SJSA1 (cell line): ENCODE data around the gene PEX19. TPM values are rescaled to one million over a fixed set of nuclear protein-coding genes. Genes with fewer than 3 reads are reported as not detected.

ENCODE experiments used
- DNase-seq, 2 experiments: peaks; one replicate each; pipeline ENCODE4 v3.0.0-alpha.2; 2015 to 2020; ENCODE audit warnings: low spot score in 2 of 2, low read depth in 1 of 2
- H3K27ac ChIP-seq: fragments of 250-450 bp; sonication (Bioruptor Pico); 2 replicates; pipeline ENCODE4 v1.5.1; 2020; ENCODE audit warnings: mild to moderate bottlenecking, moderate library complexity
- H3K27me3 ChIP-seq: fragments of 250-450 bp; sonication (Bioruptor Pico); replicated peaks from 2 replicates; pipeline ENCODE4 v1.5.1; 2020; ENCODE audit warnings: mild to moderate bottlenecking, moderate library complexity
- H3K36me3 ChIP-seq: fragments of 250-450 bp; sonication (Bioruptor Pico); 2 replicates; pipeline ENCODE4 v1.5.1; 2020; ENCODE audit warnings: mild to moderate bottlenecking
- H3K4me1 ChIP-seq: fragments of 250-450 bp; sonication (Bioruptor Pico); replicated peaks from 2 replicates; pipeline ENCODE4 v1.6.1; 2021; ENCODE audit warnings: mild to moderate bottlenecking
- H3K4me3 ChIP-seq: fragments of 250-450 bp; sonication (Bioruptor Pico); 2 replicates; pipeline ENCODE4 v1.5.1; 2020; ENCODE audit warnings: mild to moderate bottlenecking
- H3K9me3 ChIP-seq: fragments of 250-450 bp; sonication (Bioruptor Pico); replicated peaks from 2 replicates; pipeline ENCODE4 v1.5.1; 2020; ENCODE audit warnings: mild to moderate bottlenecking
- total RNA-seq: library from RNA; depleted of rRNA; stranded (reverse); fragments of >200 nt; shearing (Covaris generic); gene quantifications from 2 replicates; pipeline ENCODE4 v1.2.3, GENCODE V29; 2014; rRNA removed

PEX19 gene, protein sequence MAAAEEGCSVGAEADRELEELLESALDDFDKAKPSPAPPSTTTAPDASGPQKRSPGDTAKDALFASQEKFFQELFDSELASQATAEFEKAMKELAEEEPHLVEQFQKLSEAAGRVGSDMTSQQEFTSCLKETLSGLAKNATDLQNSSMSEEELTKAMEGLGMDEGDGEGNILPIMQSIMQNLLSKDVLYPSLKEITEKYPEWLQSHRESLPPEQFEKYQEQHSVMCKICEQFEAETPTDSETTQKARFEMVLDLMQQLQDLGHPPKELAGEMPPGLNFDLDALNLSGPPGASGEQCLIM
- total RNA-seq = 51.9 and 61.0 TPM in 2 replicates

DNA sequence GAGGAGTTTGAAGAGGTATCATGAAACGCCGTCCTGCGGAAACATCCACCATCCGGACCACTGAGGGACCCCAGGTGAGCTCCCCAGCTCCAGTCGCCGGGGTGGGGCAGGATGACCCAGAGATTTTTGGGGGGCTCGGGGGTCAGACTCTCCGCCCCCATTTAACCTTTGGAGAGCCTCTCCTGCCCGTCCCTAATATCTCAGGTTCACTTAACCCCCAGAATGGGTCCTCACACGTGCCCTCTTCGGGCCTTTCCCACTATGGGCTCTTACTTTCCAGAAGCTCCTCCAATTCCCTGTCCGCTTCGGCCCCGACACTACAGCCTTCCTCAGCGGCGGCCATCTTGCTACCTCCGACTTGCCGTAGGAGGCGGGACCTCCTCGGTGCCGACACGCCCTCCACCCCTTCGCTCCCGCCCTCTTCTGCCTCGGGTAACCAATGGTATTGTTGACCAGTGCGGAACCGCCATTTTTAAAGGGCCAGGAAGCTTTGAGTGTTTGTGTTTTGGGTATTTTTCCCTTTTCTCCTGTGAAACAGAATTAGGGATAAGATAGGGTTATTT is at the start of gene PEX19:
Gene PEX19, minus strand, starts transcription at position 352 of the 563 bp plus-strand sequence. Its CDS starts 9 bp downstream, at position 343.
- no peaks in the 10 kb centered on the region for H3K9me3 ChIP-seq

DNA sequence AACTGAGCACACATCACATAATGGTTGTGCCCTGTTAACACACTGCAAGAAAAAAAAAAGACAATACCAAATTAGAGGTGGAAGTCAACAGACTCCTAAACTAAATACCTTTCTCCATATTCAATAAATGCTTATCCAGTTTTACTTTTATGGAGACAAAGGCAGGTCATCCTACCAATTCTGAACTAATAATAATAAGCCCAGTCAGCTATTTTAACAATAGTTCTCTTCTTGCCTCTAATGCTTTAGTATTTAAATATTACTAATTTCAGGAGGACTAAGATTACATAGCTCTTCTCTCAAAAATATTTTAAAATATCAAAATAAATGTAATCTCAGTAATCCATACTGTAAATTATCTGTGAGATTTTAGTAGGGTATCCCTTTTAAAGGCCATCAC is 47.6 kb upstream of the PEX19 start:
- Histone ChIP-seq H3K4me3 (no peak overlapping the region), H3K27ac (no peak overlapping the region), H3K4me1 (no peaks in the 10 kb centered on the region), H3K9me3 (no peaks in the 10 kb centered on the region), H3K36me3 (peaks cover 100% of the 10 kb centered on the region), H3K27me3 (no peaks in the 10 kb centered on the region)
- no peak for DNase-seq

More for the DNA sequence above, at the start of gene PEX19:
- Histone ChIP-seq H3K27ac (peak within 1 kb of the TSS; percentile 40), H3K27me3 (no peaks in the 10 kb centered on the region), H3K4me1 (peaks cover 8% of the 10 kb centered on the region), H3K36me3 (peaks cover 50% of the 10 kb centered on the region), H3K4me3 (peak within 1 kb of the TSS; percentile 65)
- peak; percentile 91 to 96 for DNase-seq

DNA sequence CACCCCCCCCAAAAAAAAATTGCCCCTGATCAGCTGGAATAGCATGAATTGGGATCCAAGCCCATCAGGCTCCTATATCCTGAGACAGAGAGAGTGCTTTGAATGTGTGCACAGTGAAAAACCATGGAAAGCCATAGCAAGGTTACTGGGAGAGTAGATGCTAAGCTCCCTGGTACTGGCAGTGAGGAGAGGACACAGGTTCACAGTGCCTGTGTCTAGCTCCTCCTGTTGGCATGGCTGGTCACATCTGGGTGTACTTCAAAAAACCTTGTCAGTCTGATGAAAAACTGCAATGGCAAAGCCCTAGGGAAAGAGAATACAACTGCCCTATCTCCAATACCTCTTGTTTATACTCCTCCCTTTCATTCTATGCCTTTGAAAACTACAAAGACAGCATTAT is 45.2 kb upstream of the PEX19 start:
- H3K4me1 ChIP-seq = no peaks in the 10 kb centered on the region
- peaks cover 97% of the 10 kb centered on the region for H3K36me3 ChIP-seq
- H3K27me3 ChIP-seq = no peaks in the 10 kb centered on the region
- no peaks in the 10 kb centered on the region for H3K9me3 ChIP-seq
- no peak overlapping the region for H3K4me3 ChIP-seq
- DNase-seq = no peak
- no peak overlapping the region for H3K27ac ChIP-seq

DNA sequence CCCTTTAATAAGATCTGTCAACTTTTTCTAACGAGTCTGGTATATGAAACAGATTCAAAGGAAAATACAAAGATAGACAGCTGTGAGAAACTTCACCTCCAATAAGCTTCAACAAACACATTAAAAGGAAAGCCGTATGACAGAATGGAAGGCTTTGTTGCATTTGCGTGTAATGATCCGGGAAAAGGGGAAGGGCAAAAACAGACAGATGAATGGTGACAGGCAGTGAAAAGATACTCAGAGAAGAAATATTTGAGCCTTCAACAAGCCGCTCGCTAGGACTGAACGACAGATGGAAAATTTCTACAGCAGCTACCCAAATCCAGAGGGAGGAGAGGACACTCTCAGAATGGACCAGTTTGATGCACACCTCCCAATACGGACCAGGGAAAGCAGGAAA is 43.3 kb upstream of the PEX19 start:
- Histone ChIP-seq H3K36me3 (peaks cover 94% of the 10 kb centered on the region), H3K27ac (no peak overlapping the region)

DNA sequence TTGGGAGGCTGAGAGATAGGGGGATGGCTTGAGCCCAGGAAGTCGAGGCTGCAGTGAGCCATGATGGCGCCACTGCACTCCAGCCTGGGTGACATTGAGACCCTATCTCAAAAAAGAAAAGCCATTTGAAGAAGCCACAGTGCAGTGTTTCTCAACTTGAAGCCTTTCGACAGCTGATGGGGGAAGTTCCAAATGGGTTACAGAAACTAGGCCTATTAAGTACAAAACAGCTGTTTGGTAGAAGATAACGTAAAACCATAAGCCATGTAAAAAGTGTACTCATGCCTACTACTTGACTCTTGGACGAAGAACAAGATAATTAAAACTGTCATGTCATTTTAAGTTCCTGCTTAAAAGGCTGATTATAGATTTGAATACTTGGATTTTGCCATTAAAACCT is 41.5 kb upstream of the PEX19 start:
- DNase-seq = no peak
- H3K9me3 ChIP-seq = no peaks in the 10 kb centered on the region
- peaks cover 94% of the 10 kb centered on the region for H3K36me3 ChIP-seq
- H3K27me3 ChIP-seq = no peaks in the 10 kb centered on the region
- H3K4me1 ChIP-seq = no peaks in the 10 kb centered on the region
- no peak overlapping the region for H3K27ac ChIP-seq
- no peak overlapping the region for H3K4me3 ChIP-seq

More for the DNA sequence above, 43.3 kb upstream of the PEX19 start:
- H3K4me1 ChIP-seq = no peaks in the 10 kb centered on the region
- no peaks in the 10 kb centered on the region for H3K9me3 ChIP-seq
- no peak for DNase-seq
- no peaks in the 10 kb centered on the region for H3K27me3 ChIP-seq
- H3K4me3 ChIP-seq = no peak overlapping the region

DNA sequence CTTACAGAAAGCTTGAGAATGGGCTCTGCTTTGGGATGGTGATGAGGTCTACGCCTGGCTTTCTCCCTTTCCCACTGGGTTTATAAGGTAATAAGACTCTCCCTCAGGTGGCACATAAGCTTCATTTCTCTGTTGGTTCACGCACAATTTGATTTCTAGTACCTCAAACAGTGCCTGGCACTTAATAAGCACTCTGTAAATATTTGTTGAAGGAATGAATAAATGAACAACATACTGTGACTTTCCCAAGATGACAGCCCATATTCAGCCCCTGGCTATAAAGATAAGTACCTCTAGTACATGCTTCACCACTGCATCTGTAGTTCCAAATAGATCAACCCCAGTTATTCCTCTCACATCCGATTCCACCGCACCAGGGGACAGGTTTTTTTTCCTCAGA is 40.3 kb upstream of the PEX19 start:
- H3K36me3 ChIP-seq = peaks cover 91% of the 10 kb centered on the region

DNA sequence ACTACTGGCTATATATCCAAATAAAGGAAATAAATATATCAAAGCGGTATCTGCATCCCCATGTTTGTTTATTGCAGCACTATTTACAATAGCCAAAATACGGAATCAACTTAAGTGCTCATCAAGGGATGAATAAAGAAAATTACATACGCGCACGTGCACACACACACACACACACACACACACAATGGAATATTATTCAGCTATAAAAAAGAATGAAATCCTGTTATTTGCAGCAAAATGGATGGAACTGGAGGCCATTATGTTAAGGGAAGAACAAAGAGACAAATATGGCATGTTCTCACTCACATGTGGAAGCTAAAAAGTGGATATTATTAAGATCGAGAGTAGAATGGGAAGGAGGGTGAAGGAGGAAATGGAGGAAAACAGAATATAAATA is 37.9 kb upstream of the PEX19 start:
- H3K36me3 ChIP-seq = peaks cover 80% of the 10 kb centered on the region
- DNase-seq = no peak
- H3K4me3 ChIP-seq = no peak overlapping the region
- H3K4me1 ChIP-seq = no peaks in the 10 kb centered on the region
- no peaks in the 10 kb centered on the region for H3K27me3 ChIP-seq
- H3K9me3 ChIP-seq = no peaks in the 10 kb centered on the region
- H3K27ac ChIP-seq = no peak overlapping the region

More for the DNA sequence above, 40.3 kb upstream of the PEX19 start:
- no peaks in the 10 kb centered on the region for H3K9me3 ChIP-seq
- no peak overlapping the region for H3K27ac ChIP-seq
- no peak overlapping the region for H3K4me3 ChIP-seq
- H3K27me3 ChIP-seq = no peaks in the 10 kb centered on the region
- no peaks in the 10 kb centered on the region for H3K4me1 ChIP-seq
- no peak for DNase-seq

DNA sequence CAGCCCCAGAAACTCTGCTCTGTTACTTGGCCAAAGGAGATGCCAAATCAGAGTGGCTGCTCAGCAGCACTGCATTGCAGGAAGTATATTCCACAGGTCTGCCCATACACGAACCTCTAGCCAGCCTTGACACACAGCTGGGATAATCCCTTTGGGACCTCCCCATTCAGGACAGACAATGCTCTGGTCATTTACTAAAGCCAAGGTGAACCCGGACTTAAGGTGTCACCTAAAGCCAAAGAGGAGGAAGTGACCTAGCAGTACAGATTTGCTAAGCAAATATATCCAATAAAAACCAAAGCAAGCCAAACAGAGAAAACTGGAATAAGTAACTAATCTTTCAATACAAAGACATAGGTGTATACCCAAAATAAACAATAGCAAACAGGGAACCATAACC is 30.4 kb upstream of the PEX19 start:
- DNase-seq = no peak
- H3K36me3 ChIP-seq = peaks cover 88% of the 10 kb centered on the region
- no peaks in the 10 kb centered on the region for H3K27me3 ChIP-seq
- H3K9me3 ChIP-seq = no peaks in the 10 kb centered on the region
- no peak overlapping the region for H3K4me3 ChIP-seq
- H3K4me1 ChIP-seq = no peaks in the 10 kb centered on the region
- H3K27ac ChIP-seq = no peak overlapping the region

DNA sequence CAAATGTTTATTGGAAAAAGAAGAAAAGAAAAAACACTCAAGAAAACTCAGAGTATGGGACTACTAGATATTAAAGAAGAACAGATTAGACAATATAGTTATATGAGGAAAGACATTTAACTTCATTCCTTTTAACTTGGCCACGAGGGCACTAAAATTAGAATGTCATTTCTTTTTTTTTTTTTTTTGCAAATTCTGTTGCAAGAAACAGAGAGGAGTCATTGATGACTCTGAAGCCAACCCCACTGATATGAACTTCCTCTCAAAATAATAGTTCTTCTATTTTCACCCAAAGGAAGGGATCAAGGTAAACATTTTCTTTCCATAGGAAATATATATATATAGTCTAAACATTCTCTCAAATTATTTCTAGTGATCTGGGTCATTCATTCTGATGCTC is 24.6 kb upstream of the PEX19 start:
- DNase-seq = no peak
- H3K9me3 ChIP-seq = no peaks in the 10 kb centered on the region
- H3K4me1 ChIP-seq = no peaks in the 10 kb centered on the region
- H3K27ac ChIP-seq = no peak overlapping the region
- no peaks in the 10 kb centered on the region for H3K27me3 ChIP-seq
- peaks cover 100% of the 10 kb centered on the region for H3K36me3 ChIP-seq
- no peak overlapping the region for H3K4me3 ChIP-seq

DNA sequence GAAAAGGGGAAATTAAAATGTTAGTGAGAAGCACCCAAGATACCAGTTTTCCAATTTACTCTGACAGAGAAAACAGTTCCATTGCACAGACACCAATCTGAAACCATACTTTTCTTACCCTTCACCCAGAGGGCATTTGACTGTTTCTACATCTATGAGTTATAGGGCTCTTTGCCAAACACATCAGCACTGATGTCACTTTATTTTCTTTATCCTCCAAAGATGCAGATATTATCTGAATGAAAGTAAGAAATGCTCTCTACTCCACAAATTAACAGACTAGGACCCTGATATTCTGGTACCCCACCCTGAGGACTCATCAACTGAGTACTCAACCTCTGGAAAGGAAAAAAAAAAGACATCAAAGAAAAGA is 24.2 kb upstream of the PEX19 start:
- H3K4me1 ChIP-seq = no peaks in the 10 kb centered on the region
- H3K4me3 ChIP-seq = no peak overlapping the region
- H3K36me3 ChIP-seq = peaks cover 100% of the 10 kb centered on the region
- no peak for DNase-seq
- H3K27ac ChIP-seq = no peak overlapping the region
- H3K27me3 ChIP-seq = no peaks in the 10 kb centered on the region
- H3K9me3 ChIP-seq = no peaks in the 10 kb centered on the region

DNA sequence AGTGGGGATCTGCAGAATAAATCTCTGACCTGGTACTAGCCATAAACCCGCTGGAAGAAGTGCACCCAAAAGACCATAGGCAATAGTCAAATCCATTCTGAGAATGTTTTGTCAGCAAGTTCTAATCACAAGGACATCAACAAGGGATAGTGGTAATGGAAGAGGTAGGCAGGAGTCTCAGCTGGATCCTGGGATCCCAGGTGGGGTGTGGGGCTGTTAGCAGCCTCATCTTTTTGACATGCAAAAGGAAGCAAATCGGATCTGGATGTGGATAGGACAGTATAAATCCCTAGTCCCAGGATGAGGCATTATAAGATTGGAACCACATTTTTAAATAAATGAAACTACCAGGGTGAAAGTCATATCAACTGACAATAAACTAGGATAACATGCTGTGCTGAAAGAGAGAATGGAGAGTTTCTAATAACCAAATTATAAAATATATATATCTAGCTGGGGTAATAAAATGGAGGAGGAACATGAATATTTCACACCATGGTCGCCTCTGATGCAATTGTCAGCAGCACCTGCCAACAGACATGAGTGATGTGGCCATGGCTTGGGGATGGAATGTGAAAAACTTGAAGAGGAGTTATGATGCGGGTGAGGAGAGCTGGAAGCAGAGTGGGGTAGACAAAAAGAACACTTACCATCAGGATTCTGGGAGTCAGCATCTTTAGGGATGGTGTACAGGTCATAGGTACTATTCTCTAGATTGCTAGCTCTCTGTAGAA is 23.7 kb upstream of the PEX19 start:
- H3K4me3 ChIP-seq = no peak overlapping the region
- H3K9me3 ChIP-seq = no peaks in the 10 kb centered on the region
- no peak for DNase-seq
- H3K27ac ChIP-seq = no peak overlapping the region
- peaks cover 100% of the 10 kb centered on the region for H3K36me3 ChIP-seq
- no peaks in the 10 kb centered on the region for H3K27me3 ChIP-seq
- H3K4me1 ChIP-seq = no peaks in the 10 kb centered on the region

DNA sequence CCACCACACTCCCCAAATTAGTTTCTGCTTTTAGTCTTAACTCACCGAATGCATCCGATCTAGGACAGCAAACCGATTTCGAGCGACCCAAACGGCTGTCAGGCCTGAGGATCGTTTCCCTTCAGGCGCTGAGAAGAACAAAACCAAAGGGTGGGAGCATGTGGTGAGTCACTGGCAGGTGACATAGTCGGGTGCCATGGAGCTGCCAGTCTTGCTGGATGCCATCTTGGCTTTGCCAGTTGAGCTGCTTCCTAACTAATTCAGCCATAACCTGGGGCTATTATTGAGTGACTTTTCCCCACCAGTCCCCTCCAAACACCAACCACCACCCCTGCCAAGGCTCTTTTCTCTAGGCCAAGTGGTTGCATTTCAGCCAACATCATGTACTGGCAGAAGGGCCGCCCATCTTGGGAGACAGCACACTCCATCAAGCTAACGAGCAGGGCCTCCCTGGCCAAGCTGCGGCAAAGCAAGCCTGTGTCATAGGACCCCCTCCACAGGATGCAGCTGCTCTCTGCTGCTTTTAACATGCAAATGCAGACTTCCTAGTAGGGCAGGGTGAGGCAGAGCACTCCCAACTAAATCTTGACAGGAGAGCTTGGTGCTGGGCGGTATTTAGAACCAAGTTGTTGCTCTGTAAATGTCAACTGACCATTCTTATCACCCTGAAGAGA is 22.3 kb upstream of the PEX19 start:
- H3K4me3 ChIP-seq = no peak overlapping the region
- no peaks in the 10 kb centered on the region for H3K4me1 ChIP-seq
- H3K27me3 ChIP-seq = no peaks in the 10 kb centered on the region
- peaks cover 98% of the 10 kb centered on the region for H3K36me3 ChIP-seq
- no peak overlapping the region for H3K27ac ChIP-seq
- H3K9me3 ChIP-seq = no peaks in the 10 kb centered on the region
- DNase-seq = no peak

DNA sequence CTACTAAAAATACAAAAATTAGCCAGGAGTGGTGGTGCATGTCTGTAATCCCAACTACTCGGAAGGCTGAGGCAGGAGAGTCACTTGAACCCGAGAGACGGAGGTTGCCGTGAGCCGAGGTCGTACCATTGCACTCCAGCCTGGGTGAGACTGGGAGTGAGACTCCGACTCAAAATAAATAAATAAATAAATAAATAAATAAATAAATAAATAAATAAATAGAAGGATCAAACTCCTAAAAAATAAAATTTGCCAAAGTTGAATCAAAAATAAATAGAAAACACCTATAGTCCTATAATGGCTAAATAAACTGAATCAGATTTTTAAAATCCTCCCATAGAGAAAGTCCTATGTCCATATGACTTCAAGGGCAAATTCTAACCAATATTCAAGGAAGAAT is 15.2 kb upstream of the PEX19 start:
- H3K9me3 ChIP-seq = no peaks in the 10 kb centered on the region
- H3K27ac ChIP-seq = no peak overlapping the region
- no peak for DNase-seq
- peaks cover 93% of the 10 kb centered on the region for H3K36me3 ChIP-seq
- no peak overlapping the region for H3K4me3 ChIP-seq
- no peaks in the 10 kb centered on the region for H3K27me3 ChIP-seq
- no peaks in the 10 kb centered on the region for H3K4me1 ChIP-seq

DNA sequence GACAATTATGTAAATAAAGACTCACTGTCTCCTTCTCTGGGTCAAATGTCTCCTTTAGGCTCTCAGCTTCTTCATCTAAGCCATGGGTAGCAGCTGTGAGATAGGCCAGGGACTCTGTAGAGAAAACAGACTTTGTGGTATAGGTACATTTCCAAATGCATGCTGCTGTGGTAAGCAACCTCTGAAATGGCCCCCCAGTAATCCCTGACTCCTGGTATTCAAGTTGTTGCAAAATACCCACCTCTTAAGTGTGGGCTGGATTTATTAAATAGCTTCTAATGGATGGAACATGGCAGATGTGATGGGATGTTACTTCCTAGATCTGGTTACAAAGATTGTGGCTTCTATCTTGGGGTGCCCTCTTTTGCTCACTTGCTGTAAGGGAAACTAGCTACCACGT is 11.1 kb upstream of the PEX19 start:
- Histone ChIP-seq H3K4me3 (no peak overlapping the region), H3K9me3 (0 out of 2 replicates have a peak, but pooled peaks cover 2% of the 10 kb centered on the region), H3K27ac (no peak overlapping the region), H3K36me3 (peaks cover 98% of the 10 kb centered on the region), H3K27me3 (no peaks in the 10 kb centered on the region), H3K4me1 (no peaks in the 10 kb centered on the region)
- no peak for DNase-seq
